Astrocyte (in vitro differentiated cells and primary cell): ENCODE measurements around the gene UTF1.

ENCODE experiments used
- CTCF ChIP-seq: IDR thresholded peaks from 2 replicates; pipeline ENCODE4 v1.5.1; 2011; ENCODE audit warnings: low read depth, mild to moderate bottlenecking, inconsistent platforms, low read length, moderate library complexity; ENCODE audit not compliant: insufficient read depth
- EZH2 ChIP-seq: IDR thresholded peaks from 2 replicates; pipeline ENCODE4 v1.6.1; 2012; ENCODE audit warnings: mild to moderate bottlenecking, low read length, inconsistent platforms; ENCODE audit not compliant: insufficient read depth

GRCh38 chr10:133277993-133278576 lies 48.1 kb downstream of the UTF1 start:
- TF ChIP-seq CTCF (no peak), EZH2 (no peak)
